Femur (tissue), 1 donor: Measurements from ENCODE around the gene DAPK2.
"Not testable (repeated sequence)": the region's sequence is repeated elsewhere in the genome, so short reads cannot be mapped to it uniquely, and the experiment has no call there.

Source experiments
- DNase-seq: peaks from one replicate; pipeline ENCODE4 v3.0.0-alpha.2; 2017

DAPK2 gene

DNA sequence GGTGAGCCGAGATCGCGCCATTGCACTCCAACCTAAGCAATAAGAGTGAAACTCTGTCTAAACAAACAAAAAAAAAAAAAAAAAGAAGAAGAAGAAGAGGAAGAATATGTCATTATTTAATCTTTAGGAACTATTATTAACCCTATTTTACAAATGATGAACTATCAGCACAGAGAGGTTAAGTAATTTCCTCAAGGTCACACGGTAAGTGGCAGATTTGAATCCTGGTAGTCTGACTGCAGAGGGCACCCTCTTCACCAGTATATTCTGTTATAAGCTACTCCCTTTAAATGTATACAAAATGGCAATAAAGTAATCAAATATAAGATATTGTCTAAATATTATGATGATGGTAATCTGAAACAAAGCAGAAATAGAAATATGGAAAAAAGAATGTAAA lies 135.1 kb downstream of the DAPK2 start:
- no peak for DNase-seq

DNA sequence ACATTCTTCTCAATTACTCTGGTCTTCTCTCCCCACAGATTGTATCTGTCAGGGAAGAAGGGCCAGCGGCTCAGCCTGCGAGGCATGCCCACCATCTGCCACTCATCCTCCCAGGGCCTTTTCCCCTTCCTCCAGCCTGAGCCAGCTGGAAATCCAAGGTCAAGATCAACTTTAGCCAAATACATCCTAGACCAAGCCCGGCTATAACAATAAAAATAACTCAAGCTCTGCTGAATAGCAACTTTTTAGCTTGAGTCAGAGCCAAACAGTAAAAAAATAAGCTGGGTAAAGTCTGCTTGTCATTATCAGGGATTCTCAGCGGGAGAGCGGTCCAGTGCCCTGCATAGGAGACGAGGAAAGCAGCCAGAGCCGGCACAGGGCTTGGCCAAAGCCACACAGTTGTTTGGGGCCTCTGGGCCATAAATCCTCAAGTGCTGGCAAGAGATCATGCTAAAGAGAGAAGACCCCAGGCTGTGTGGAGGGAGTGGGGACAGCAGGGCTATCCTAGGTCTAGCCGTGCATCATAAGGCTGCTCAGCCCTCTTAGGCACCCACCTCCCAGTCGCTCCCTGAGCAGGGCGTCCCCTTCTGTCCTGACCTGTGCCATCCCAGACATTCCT lies 136.4 kb downstream of the DAPK2 start:
- DNase-seq, result peak; percentile 64

DNA sequence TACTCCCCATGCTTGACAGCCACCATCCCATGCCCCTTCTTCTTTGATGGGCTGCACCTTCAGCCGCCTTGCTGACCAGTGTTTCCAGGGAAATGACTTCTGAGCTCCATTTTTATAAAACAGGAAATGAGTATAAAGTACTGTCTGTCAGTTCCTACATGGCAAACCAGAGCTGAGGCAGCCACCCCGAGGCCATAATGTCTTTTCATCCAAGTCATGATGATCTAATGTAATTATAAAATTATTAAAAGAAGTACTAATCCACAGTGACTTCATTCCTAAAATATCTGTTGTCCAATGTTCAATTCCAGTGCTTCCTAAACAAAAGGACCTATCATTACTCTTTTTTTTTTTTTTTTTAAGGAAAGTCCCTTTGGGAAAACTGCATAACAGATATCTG lies 137.3 kb downstream of the DAPK2 start:
- no peak for DNase-seq

DNA sequence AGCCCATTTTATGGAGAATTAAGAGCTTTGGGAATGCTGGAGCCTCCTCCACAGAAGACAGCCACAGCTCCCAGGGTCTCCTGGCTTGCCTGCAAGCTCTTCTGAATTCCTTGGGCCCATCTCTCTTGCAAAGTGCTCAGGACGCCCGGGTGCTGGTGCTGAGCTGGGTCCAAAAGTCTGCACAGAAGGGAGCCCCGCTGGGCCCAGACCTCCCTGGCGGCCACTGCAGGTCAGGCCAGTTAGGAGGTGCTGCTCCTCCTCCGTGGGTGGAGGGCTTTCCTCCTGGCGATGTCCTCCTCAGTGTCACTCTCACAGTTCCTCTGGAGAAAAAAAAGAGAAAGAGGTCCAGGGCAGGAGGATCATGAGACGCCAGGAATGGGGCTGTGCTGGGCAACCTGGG lies 138.0 kb downstream of the DAPK2 start:
- DNase-seq, result no peak

DNA sequence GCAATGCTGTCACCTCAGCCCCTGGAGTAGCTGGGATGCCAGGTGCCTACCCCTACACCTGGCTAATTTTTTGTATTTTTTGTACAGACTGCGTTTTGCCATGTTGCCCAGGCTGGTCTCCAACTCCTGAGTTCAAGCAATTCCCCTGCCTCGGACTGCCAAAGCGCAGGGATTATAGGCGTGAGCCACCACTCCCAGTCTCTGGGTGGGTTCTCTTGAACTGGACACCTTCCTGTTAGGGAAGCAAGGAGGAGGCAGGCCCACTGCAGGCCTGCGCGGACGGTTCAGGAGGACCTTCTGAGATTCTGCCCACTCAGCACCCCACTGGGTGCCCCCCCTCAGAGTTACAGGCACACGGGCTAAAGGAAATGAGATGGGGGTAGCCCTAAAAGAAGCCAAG lies 138.8 kb downstream of the DAPK2 start:
- no peak for DNase-seq

DNA sequence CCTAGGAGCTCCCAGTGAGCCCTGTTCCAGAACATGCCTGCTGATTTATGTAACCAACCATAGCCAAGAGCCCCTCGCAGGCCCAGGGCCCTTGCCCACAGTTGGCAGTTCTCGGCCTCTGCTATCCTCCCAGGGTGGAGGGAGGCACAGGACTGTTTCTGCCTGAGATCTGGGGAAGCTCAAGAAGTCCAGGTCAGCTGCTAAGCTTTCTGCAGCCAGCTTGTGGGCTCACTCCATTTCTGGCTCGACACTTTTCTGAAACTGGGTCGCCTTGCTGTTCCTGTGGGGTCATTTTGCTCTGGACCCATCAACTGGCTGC lies 140.1 kb downstream of the DAPK2 start:
- no peak for DNase-seq

- no peak for DNase-seq
These were observed 140.6 kb downstream of the DAPK2 start for GRCh38 chr15:63905558-63906265.

DNA sequence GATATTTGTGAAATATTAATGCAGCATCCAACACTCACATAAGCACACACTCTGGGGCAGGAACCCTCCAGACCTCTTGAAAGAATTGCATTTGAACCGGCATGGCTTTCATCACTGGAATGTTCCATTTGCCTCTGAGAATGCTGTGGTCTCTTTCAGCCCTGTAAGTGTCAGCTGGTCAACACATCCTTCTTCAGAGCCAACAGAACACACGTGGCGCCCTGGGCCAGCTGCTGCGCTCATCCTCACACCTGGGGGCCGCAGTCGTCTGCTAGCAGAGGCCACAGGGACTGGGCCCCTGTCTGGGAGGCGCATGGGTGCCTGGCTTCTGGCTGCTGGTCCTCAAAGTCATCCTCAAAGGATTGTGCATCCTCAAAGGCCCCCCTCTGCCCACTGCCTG lies 141.2 kb downstream of the DAPK2 start:
- no peak for DNase-seq

GRCh38 chr15:63904042-63904441 lies 142.2 kb downstream of the DAPK2 start:
- no peak for DNase-seq

- DNase-seq, result no peak
These were observed 143.6 kb downstream of the DAPK2 start for GRCh38 chr15:63902671-63903035.

DNA sequence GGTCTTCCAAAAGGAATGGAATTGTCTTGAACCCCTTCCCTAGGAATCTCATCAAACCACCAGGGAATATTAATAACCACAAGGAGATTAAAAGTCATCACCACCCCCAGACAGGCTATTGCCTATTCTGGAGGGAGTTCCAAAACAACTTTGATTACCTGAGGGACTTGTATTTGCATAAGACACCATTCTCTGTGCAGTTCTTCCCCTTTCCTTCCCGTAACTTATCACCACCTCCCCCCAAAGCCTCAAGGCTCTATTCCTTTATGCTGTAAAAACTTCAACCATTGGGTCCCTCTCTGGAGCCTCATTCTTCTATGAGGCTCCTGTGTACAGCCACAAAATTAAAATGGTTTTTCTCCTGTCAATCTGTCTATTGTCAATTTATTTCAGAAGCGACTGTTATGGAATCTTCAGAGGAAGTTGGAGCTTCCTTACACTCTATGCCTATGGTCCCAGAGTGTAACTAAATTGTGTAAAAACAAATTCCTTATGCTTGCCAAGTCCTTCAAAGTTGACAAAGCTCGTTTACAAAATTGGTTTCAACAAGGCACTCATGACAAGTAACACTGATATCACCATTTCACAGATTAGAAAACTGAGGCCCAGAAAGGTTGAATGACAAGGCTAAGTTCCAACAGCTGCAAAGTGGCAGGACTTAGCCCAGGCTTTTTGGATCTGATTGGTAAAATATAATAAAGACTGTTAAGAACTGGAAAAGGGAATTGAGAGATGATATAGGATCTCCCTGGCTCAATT lies 144.2 kb downstream of the DAPK2 start:
- DNase-seq, result no peak

DNA sequence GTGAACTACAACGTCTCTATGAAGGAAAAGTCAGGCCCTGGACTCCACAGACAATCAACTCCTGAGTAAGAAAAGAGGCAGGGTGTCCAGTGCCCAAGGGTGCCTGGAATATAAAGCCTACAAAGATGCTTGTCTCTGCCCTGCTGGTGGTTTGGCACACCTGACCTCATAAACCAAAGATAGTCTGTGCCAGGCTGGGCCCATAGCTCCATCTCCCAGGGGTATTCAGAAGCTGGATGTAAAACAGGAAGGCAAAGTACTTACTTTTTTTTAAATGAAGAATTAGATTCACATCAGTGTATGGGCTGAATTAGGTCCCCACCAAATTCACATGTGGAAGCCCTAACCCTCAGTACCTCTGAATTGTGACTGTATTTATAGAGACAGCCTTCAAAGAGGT lies 146.0 kb downstream of the DAPK2 start:
- no peak for DNase-seq

- DNase-seq, result not testable (repeated sequence)
These were observed 146.7 kb downstream of the DAPK2 start for GRCh38 chr15:63899606-63900005.

DNA sequence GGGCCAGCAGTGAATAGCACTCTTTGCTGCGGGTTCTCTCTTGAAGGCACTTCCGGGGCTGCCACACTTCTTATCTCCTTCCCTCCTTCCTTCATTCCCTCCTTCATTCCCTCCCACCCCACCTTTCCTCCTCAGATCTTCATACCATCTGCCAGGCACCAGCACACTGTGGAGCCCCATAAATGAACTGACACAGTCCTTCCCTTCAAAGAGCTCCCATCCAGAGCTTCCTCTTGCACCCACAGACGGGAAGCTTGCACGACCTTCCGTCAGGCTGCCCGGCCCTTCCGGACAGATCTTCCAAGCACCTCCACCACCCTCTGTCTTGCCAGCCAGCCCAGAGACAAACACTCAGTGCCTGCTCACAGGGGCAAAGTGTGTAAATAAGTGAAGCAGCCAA lies 147.1 kb downstream of the DAPK2 start:
- DNase-seq, result no peak

DNA sequence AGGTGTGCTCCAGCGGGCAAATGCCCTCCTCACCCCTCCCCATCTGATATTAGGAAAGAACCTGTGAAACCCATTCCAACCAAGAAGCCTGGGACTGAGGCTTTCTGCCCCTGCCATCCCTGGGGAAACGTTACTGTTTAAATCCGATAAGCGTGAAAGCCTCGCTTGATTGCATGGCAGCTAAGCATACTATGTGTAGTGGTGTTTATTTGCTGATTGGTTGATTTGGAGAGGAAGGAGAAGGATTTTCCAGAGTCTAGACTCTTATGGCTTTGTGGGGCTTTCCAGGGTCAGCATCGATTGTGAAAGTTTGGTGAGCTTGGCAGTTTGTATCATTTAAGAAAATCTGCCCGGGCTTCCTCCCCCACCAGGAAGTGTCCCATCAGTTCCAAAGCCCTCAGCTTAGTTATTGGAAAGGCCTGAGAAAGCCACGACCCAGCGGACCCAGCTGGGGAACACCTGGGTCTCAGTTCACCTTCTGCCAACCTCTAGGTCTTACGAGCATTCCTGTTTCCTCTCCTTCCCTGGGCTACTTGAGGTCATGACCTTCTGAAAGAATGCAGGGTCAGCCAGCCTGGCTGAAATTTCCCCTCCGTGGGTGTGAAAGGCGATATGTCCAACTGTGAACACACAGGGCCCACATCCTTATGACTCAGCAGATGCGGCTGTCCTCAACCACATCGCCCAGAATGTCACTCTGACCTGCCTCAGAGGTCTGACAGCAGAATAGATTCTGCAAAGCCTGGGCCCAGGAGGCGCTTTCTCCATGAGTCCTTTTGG lies 149.8 kb downstream of the DAPK2 start:
- DNase-seq, result peak; percentile 64

DNA sequence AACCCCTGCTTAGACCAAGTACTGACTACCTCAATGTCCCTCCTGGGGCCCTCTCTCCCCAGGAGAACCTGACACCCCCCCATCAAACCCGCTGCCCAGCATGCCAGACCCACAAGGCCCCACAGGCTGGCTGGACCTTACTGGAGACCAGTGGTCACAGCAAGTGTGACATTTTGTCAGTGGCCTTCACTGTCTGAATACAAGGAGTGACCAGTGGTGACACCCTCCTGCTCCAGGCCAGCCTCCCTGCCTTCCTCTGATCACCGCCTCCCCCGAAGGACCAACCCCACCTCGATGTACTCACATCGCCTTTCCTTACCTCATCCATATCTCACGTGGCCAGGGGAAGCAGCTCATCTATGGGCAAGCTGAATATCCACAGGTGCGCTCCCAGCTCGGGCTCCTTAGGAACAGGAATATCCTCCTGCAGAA lies 150.5 kb downstream of the DAPK2 start:
- no peak for DNase-seq

DNA sequence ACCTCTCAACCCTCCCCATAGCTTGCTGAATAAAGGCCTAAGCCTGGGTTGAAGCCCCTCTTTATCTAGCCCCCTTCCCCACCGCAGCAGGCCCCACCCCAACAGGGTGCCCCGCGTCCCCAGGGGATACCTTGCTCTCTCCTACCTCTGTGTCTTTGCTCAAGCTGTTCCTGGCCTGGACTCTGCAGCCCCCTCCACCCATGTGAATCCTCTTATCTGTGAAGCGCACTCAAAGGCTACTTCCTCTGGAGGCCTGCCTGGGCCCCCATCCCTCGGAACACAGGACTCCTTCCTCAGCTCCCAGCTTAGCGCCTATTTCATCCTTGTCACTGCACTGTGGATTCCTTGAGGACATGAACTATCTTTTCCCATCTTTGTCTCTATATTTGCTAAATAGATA lies 151.1 kb downstream of the DAPK2 start:
- DNase-seq, result no peak

DNA sequence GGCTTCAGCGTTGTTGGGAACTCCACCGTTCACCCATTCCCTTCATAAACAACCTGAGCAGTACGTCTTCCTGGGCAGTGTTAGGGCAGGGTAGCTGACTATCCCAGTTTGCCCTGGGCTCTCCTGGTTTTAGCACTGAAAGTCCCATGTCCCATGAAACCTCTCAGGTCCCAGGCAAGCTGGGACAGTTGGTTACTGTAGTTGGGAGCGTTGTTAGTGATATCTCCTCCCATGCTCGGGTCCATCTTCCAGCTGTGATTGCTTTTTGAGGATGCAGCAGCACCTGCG lies 151.7 kb downstream of the DAPK2 start:
- DNase-seq, result no peak

GRCh38 chr15:63893866-63894661 lies 152.2 kb downstream of the DAPK2 start:
- no peak for DNase-seq

GRCh38 chr15:63892794-63893441 lies 153.4 kb downstream of the DAPK2 start:
- peak; percentile 51 for DNase-seq

- DNase-seq, result no peak
These were observed 154.5 kb downstream of the DAPK2 start for GRCh38 chr15:63891768-63892133.

GRCh38 chr15:63891079-63891767 lies 155.1 kb downstream of the DAPK2 start:
- peak; percentile 75 for DNase-seq
